GM19193 (cell line): ENCODE results near the gene BABAM2.

ENCODE experiments used
- POLR2A ChIP-seq: IDR thresholded peaks from 4 replicates; pipeline ENCODE4 v1.6.1; 2011; ENCODE audit not compliant: insufficient read depth, insufficient read length; ENCODE audit errors: extremely low read depth

Gene BABAM2

GRCh38 chr2:28209864-28210263 lies 319.3 kb downstream of the BABAM2 start:
- no peak for TF ChIP-seq POLR2A

- TF ChIP-seq POLR2A = no peak
These were observed 320.0 kb downstream of the BABAM2 start for GRCh38 chr2:28210535-28210934.

DNA sequence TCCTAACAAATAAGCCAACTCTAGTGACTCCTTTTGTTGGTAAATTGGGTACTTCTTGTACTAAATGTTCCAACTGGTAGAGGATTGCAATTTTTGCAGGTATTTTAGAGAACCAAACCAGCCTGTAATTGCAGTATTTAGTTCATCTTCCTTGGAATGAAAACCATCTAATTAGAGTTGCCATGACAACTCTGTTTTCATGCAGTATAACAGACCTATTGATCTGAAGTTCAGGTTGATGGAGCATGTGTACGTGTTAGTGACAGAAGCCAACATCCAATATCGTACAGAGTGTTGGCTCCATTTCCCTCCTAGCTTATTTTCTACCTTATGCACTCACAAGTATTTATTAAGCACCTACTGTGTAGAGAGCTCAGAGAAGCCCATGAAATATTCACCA lies 325.8 kb downstream of the BABAM2 start:
- no peak for TF ChIP-seq POLR2A

GRCh38 chr2:28217042-28217740 lies 326.7 kb downstream of the BABAM2 start:
- TF ChIP-seq POLR2A = no peak

DNA sequence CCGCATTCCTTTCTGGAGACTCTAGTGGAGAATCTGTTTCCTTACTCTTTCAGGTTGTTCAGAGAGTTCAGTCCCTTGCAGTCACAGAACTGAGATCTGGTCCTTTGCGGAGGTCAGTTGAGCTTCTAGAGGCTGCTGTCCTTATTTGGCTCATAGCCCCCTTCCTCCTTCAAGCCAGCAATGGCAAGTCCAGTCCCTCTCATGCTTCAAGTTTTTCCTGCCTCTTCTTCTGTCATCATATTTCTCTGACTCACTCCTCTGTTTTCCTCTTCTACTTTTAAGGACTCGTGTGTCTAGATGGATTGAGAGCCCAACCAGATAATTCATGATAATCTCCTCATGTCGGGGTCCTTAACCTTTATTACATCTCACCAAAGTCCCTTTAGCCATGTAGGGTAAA lies 328.6 kb downstream of the BABAM2 start:
- TF ChIP-seq POLR2A = no peak

GRCh38 chr2:28219758-28220368 lies 329.3 kb downstream of the BABAM2 start:
- TF ChIP-seq POLR2A = no peak

- TF ChIP-seq POLR2A = no peak
These were observed 334.3 kb downstream of the BABAM2 start for GRCh38 chr2:28224648-28225472.

DNA sequence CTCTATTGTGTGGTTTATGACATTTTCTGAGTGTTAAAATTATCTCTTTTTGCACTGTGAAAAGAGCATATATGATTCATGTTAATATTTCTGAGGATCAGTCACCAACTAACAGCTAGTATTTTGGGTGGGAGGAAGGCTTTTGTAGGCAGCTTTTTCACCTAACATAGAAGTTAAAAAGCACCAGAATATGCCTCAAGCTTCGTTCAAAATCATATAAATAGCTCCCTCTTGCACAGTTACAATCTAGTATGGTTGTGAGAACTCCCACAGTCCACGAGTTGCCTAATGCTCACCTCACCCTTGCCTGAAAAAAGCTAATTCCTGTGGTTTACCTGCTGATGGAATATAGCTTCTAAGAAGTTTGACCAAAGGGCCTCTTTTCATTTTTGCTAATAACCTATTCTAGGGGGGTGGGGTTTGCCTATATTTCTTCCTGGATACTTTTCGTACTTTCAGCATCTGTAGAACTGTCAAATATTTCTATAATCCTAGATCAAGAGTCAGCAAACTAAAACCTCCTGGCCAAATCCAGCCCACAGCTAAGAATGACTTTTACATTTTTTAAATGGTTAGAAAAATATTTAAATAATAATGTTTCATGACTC lies 335.0 kb downstream of the BABAM2 start:
- no peak for TF ChIP-seq POLR2A

- TF ChIP-seq POLR2A = no peak
These were observed 336.0 kb downstream of the BABAM2 start for GRCh38 chr2:28226558-28226957.

DNA sequence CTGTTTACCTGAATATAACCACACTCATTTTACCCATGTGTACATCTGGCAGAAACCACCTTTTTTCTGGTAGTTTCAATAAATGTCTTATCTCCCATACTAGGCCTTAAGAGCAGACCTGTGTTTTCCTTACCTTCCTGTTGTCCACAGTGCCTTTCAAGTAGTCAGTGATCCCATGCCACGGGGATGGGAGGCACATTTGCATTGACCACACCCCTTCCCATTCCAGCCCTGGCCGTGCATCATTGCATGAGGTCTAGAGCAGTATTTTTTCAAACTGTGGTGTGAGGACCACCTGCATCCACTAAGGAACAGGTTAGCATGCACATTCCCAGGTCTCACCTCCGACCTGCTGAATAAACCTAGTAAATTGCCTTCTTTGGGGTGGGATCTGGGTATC lies 337.0 kb downstream of the BABAM2 start:
- no peak for TF ChIP-seq POLR2A

- no peak for TF ChIP-seq POLR2A
These were observed 338.0 kb downstream of the BABAM2 start for GRCh38 chr2:28228434-28228995.

- no peak for TF ChIP-seq POLR2A
These were observed 340.6 kb downstream of the BABAM2 start for GRCh38 chr2:28231110-28231631.

DNA sequence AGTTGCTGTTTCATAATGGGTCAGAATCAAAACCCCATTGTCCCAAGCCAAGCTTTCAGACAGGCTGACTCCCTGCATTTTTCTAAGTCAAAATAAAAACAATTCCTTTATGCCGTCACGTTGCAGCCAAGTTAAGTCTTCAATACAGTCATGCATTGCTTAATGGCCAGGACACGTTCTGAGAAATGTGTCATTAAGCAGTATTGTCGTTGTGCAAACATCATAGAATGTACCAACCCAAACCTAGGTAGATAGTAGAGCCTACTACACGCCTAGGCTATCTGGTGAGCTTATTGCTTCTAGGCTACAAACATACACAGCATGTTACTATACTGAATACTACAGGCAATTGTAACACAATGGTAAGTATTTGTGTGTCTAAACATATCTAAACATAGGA lies 341.8 kb downstream of the BABAM2 start:
- no peak for TF ChIP-seq POLR2A

- TF ChIP-seq POLR2A = no peak
These were observed 342.7 kb downstream of the BABAM2 start for GRCh38 chr2:28233164-28233676.
